SK-N-SH treated with all-trans-retinoic acid at 6 μM for 48 hours (cell line): ENCODE results near the gene CFAP58.

ENCODE experiments used
- ATAC-seq: fragments of 200-7000 bp; cut with Tn5 transposase; 3 replicates; pipeline ENCODE4 v1.9.1; 2020; ENCODE audit warnings: mild to moderate bottlenecking, moderate library complexity
- BACH2 ChIP-seq: fragments of 250-450 bp; sonication (Bioruptor Pico); IDR thresholded peaks from 2 replicates; pipeline ENCODE4 v1.9.0; 2021; ENCODE audit warnings: mild to moderate bottlenecking, borderline replicate concordance
- CREB5 ChIP-seq: fragments of 250-450 bp; sonication (Bioruptor Pico); IDR thresholded peaks from 2 replicates; pipeline ENCODE4 v1.5.1; 2020; ENCODE audit warnings: low read depth, mild to moderate bottlenecking, moderate library complexity
- CSDC2 ChIP-seq: fragments of 250-450 bp; sonication (Bioruptor Pico); IDR thresholded peaks from 2 replicates; pipeline ENCODE4 v1.5.0; 2020; ENCODE audit warnings: mild to moderate bottlenecking, moderate library complexity
- ESRRG ChIP-seq: fragments of 250-450 bp; sonication (Bioruptor Pico); IDR thresholded peaks from 2 replicates; pipeline ENCODE4 v1.6.1; 2021; ENCODE audit warnings: mild to moderate bottlenecking
- GLIS3 ChIP-seq: fragments of 250-450 bp; sonication (Bioruptor Pico); IDR thresholded peaks from 2 replicates; pipeline ENCODE4 v1.5.0; 2020; ENCODE audit warnings: mild to moderate bottlenecking, moderate library complexity
- ISL1 ChIP-seq: fragments of 250-450 bp; sonication (Bioruptor Pico); IDR thresholded peaks from 2 replicates; pipeline ENCODE4 v2.1.2; 2022; ENCODE audit warnings: mild to moderate bottlenecking, moderate library complexity
- OSR1 ChIP-seq: fragments of 250-450 bp; sonication (Bioruptor Pico); IDR thresholded peaks from 2 replicates; pipeline ENCODE4 v1.8.0; 2022; ENCODE audit warnings: moderate library complexity, mild to moderate bottlenecking, inconsistent platforms
- PPARA ChIP-seq: fragments of 250-450 bp; sonication (Bioruptor Pico); IDR thresholded peaks from 2 replicates; pipeline ENCODE4 v1.5.0; 2020; ENCODE audit warnings: mild to moderate bottlenecking, borderline replicate concordance
- SNAI2 ChIP-seq: fragments of 250-450 bp; sonication (Bioruptor Pico); IDR thresholded peaks from 2 replicates; pipeline ENCODE4 v1.5.0; 2020; ENCODE audit warnings: mild to moderate bottlenecking, moderate library complexity
- TCF4 ChIP-seq: fragments of 250-450 bp; sonication (Bioruptor Pico); IDR thresholded peaks from 2 replicates; pipeline ENCODE4 v1.8.0; 2021; ENCODE audit warnings: mild to moderate bottlenecking, moderate library complexity, borderline replicate concordance
- TOX ChIP-seq: fragments of 250-450 bp; sonication (Bioruptor Pico); IDR thresholded peaks from 2 replicates; pipeline ENCODE4 v1.8.0; 2021; ENCODE audit warnings: mild to moderate bottlenecking, moderate library complexity, borderline replicate concordance
- ZC3H10 ChIP-seq: fragments of 250-450 bp; sonication (Bioruptor Pico); IDR thresholded peaks from 2 replicates; pipeline ENCODE4 v1.5.1; 2021; ENCODE audit warnings: mild to moderate bottlenecking, moderate library complexity
- ZFP3 ChIP-seq: fragments of 250-450 bp; sonication (Bioruptor Pico); IDR thresholded peaks from 2 replicates; pipeline ENCODE4 v1.5.0; 2020; ENCODE audit warnings: mild to moderate bottlenecking, moderate library complexity
- ZFP30 ChIP-seq: fragments of 450-650 bp; formaldehyde crosslinking; IDR thresholded peaks from 2 replicates; pipeline ENCODE4 v1.5.0; 2022; ENCODE audit warnings: mild to moderate bottlenecking, moderate library complexity
- ZNF565 ChIP-seq: fragments of 450-650 bp; formaldehyde crosslinking; conservative IDR thresholded peaks from 2 replicates; pipeline ENCODE4 v1.5.0; 2020; ENCODE audit warnings: low read depth, mild to moderate bottlenecking, moderate library complexity
- ZNF8 ChIP-seq: fragments of 450-650 bp; formaldehyde crosslinking; IDR thresholded peaks from 2 replicates; pipeline ENCODE4 v1.5.0; 2020; ENCODE audit warnings: mild to moderate bottlenecking, moderate library complexity
- TF ChIP-seq, protein P1 (sequence below): fragments of 250-450 bp; sonication (Bioruptor Pico); IDR thresholded peaks from 2 replicates; pipeline ENCODE4 v1.8.0; 2021; ENCODE audit warnings: low read depth, mild to moderate bottlenecking, moderate library complexity, borderline replicate concordance
- TF ChIP-seq, protein P2 (sequence below): fragments of 250-450 bp; sonication (Bioruptor Pico); IDR thresholded peaks from 2 replicates; pipeline ENCODE4 v1.5.1; 2021; ENCODE audit warnings: mild to moderate bottlenecking, moderate library complexity
- TF ChIP-seq, protein P3 (sequence below): fragments of 250-450 bp; sonication (Bioruptor Pico); IDR thresholded peaks from 2 replicates; pipeline ENCODE4 v1.5.0; 2020; ENCODE audit warnings: mild to moderate bottlenecking, moderate library complexity
- TF ChIP-seq, protein P4 (sequence below): fragments of 250-450 bp; sonication (Bioruptor Pico); IDR thresholded peaks from 2 replicates; pipeline ENCODE4 v1.8.0; 2020; ENCODE audit warnings: mild to moderate bottlenecking, moderate library complexity, borderline replicate concordance

The CFAP58 gene

GRCh38 chr10:104316321-104317099, 37.1 kb upstream of the CFAP58 start (continued):
- TF ChIP-seq, protein P1, sequence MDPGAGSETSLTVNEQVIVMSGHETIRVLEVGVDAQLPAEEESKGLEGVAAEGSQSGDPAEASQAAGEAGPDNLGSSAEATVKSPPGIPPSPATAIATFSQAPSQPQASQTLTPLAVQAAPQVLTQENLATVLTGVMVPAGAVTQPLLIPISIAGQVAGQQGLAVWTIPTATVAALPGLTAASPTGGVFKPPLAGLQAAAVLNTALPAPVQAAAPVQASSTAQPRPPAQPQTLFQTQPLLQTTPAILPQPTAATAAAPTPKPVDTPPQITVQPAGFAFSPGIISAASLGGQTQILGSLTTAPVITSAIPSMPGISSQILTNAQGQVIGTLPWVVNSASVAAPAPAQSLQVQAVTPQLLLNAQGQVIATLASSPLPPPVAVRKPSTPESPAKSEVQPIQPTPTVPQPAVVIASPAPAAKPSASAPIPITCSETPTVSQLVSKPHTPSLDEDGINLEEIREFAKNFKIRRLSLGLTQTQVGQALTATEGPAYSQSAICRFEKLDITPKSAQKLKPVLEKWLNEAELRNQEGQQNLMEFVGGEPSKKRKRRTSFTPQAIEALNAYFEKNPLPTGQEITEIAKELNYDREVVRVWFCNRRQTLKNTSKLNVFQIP = no peak
- TF ChIP-seq TOX (CRISPR knock-in tag) (no peak), ZNF565 (no peak), TCF4 (CRISPR knock-in tag) (no peak), CSDC2 (CRISPR knock-in tag) (no peak), BACH2 (no peak)
- TF ChIP-seq, protein P2, sequence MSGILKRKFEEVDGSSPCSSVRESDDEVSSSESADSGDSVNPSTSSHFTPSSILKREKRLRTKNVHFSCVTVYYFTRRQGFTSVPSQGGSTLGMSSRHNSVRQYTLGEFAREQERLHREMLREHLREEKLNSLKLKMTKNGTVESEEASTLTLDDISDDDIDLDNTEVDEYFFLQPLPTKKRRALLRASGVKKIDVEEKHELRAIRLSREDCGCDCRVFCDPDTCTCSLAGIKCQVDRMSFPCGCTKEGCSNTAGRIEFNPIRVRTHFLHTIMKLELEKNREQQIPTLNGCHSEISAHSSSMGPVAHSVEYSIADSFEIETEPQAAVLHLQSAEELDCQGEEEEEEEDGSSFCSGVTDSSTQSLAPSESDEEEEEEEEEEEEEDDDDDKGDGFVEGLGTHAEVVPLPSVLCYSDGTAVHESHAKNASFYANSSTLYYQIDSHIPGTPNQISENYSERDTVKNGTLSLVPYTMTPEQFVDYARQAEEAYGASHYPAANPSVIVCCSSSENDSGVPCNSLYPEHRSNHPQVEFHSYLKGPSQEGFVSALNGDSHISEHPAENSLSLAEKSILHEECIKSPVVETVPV = no peak

DNA sequence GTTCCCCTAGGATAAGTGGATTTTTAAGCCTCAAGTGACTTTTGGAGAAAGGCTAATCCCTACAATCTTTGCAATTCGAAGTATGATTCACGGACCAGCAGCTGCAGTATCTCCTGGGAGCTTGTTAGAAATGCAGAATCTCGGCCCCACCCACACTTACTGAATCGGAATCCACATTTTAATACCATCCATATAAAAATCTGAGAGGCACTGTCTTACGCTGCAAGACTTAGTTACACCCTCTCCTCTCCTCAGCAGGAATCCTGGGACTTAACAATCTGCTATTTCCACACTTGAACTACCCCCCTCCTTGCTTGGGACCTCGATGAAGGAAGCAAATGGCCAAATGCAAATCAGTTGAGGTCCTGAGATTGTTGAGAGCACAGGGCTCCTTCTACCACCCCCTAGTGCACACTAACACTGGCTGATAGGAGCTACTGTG, 36.3 kb upstream of the CFAP58 start:
- TF ChIP-seq GLIS3 (CRISPR knock-in tag) (no peak), SNAI2 (CRISPR knock-in tag) (no peak), ESRRG (CRISPR knock-in tag) (no peak), BACH2 (no peak), ZFP30 (no peak), CREB5 (CRISPR knock-in tag) (no peak), OSR1 (CRISPR knock-in tag) (no peak), TCF4 (CRISPR knock-in tag) (no peak), ZC3H10 (CRISPR knock-in tag) (no peak), ZNF565 (no peak)
- TF ChIP-seq, protein P3, sequence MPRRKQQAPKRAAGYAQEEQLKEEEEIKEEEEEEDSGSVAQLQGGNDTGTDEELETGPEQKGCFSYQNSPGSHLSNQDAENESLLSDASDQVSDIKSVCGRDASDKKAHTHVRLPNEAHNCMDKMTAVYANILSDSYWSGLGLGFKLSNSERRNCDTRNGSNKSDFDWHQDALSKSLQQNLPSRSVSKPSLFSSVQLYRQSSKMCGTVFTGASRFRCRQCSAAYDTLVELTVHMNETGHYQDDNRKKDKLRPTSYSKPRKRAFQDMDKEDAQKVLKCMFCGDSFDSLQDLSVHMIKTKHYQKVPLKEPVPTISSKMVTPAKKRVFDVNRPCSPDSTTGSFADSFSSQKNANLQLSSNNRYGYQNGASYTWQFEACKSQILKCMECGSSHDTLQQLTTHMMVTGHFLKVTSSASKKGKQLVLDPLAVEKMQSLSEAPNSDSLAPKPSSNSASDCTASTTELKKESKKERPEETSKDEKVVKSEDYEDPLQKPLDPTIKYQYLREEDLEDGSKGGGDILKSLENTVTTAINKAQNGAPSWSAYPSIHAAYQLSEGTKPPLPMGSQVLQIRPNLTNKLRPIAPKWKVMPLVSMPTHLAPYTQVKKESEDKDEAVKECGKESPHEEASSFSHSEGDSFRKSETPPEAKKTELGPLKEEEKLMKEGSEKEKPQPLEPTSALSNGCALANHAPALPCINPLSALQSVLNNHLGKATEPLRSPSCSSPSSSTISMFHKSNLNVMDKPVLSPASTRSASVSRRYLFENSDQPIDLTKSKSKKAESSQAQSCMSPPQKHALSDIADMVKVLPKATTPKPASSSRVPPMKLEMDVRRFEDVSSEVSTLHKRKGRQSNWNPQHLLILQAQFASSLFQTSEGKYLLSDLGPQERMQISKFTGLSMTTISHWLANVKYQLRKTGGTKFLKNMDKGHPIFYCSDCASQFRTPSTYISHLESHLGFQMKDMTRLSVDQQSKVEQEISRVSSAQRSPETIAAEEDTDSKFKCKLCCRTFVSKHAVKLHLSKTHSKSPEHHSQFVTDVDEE (CRISPR knock-in tag) = no peak
- no peak; the same call in 2 of the 3 replicates for ATAC-seq

DNA sequence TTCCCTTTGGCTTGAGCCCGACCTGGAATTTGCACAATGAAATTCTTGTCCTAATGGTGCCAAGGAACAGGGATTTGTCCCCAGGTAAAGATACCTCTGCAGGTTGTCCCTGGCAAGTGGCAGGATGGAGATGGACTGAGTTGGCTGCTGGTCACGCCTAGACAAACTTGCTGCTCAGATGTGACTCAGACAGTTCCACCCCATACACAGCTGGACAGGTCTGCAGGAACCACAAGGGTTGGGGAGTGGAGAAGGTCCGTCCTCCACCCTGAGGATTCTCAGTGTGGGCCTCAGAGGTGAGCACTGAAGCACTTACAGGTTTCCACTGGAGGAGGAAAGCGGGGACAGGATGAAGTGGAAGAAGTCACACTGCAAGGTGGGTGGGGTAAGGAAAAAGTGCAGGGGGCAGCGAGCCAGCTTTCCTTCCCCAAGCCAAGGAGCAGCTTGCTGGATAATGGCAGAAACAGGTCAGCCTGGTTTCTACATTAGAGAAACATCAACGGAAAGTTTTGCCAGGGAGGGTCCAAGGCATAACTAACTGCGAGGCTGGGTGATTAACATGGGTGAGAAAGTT, 35.8 kb upstream of the CFAP58 start:
- no peak for ATAC-seq
- TF ChIP-seq TCF4 (CRISPR knock-in tag) (no peak), ZNF565 (no peak), TOX (CRISPR knock-in tag) (no peak), ESRRG (CRISPR knock-in tag) (no peak), OSR1 (CRISPR knock-in tag) (no peak), SNAI2 (CRISPR knock-in tag) (no peak), PPARA (CRISPR knock-in tag) (no peak), ZFP3 (CRISPR knock-in tag) (no peak), CSDC2 (CRISPR knock-in tag) (no peak), ZNF8 (CRISPR knock-in tag) (no peak), BACH2 (no peak), CREB5 (CRISPR knock-in tag) (no peak), ZFP30 (no peak), ISL1 (no peak)
- TF ChIP-seq, protein P3 (CRISPR knock-in tag) = no peak
- TF ChIP-seq, protein P1 = no peak
- TF ChIP-seq, protein P4, sequence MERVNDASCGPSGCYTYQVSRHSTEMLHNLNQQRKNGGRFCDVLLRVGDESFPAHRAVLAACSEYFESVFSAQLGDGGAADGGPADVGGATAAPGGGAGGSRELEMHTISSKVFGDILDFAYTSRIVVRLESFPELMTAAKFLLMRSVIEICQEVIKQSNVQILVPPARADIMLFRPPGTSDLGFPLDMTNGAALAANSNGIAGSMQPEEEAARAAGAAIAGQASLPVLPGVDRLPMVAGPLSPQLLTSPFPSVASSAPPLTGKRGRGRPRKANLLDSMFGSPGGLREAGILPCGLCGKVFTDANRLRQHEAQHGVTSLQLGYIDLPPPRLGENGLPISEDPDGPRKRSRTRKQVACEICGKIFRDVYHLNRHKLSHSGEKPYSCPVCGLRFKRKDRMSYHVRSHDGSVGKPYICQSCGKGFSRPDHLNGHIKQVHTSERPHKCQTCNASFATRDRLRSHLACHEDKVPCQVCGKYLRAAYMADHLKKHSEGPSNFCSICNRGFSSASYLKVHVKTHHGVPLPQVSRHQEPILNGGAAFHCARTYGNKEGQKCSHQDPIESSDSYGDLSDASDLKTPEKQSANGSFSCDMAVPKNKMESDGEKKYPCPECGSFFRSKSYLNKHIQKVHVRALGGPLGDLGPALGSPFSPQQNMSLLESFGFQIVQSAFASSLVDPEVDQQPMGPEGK (CRISPR knock-in tag) = no peak
